OCI-LY7 (cell line): ENCODE results near the gene PEAK3. TPM values are rescaled to one million over a fixed set of nuclear protein-coding genes. Genes with fewer than 3 reads are reported as not detected.
A peak's percentile ranks its signal among the peaks of the same experiment; 100 is the strongest.

ENCODE experiments used
- BruUV-seq: library from RNA; stranded (reverse); fragments of 400-500 nt; replicated peaks from 2 replicates; lab custom pipeline; 2021; lab: Mats Ljungman, UMichigan
- CTCF ChIA-PET: fragments of 300-600 bp; sonication (Branson Sonifier 250); formaldehyde crosslinking; loops from one replicate; lab custom pipeline; 2022; ENCODE audit warnings: antibody characterized with exemption; ENCODE audit not compliant: unreplicated experiment; lab: Charles Lee
- POLR2A ChIA-PET: fragments of 300-600 bp; sonication (Branson Sonifier 250); formaldehyde crosslinking; loops from one replicate; lab custom pipeline; 2022; ENCODE audit warnings: antibody characterized with exemption; lab: Charles Lee
- DNase-seq: peaks from one replicate; pipeline ENCODE4 v3.0.0-alpha.2; 2015; ENCODE audit warnings: low spot score
- H2AFZ ChIP-seq: fragments of 200-600 bp; sonication (generic), shearing (Covaris generic); 2 replicates; pipeline ENCODE4 v1.6.1; 2014; ENCODE audit warnings: mild to moderate bottlenecking, antibody characterized with exemption, low read length, moderate library complexity
- H3K27ac ChIP-seq: fragments of 200-600 bp; sonication (generic); 2 replicates; pipeline ENCODE4 v1.5.1; 2014; ENCODE audit warnings: mixed run types, low read depth, mild to moderate bottlenecking, moderate library complexity, low read length, inconsistent platforms; ENCODE audit not compliant: poor library complexity, severe bottlenecking
- H3K36me3 ChIP-seq: fragments of 200-600 bp; sonication (generic); 2 replicates; pipeline ENCODE4 v1.6.1; 2014; ENCODE audit warnings: mild to moderate bottlenecking, antibody characterized with exemption, low read length, moderate library complexity, mixed read lengths; ENCODE audit not compliant: insufficient read depth
- H3K4me1 ChIP-seq: fragments of 200-600 bp; sonication (generic); 2 replicates; pipeline ENCODE4 v1.5.1; 2014; ENCODE audit warnings: mild to moderate bottlenecking, low read length; ENCODE audit not compliant: insufficient read depth, poor library complexity, severe bottlenecking
- H3K4me2 ChIP-seq: fragments of 200-600 bp; sonication (generic); 2 replicates; pipeline ENCODE4 v1.6.1; 2014; ENCODE audit warnings: mild to moderate bottlenecking, low read length
- H3K4me3 ChIP-seq: fragments of 200-600 bp; sonication (generic); 2 replicates; pipeline ENCODE4 v1.5.1; 2014; ENCODE audit warnings: mild to moderate bottlenecking, low read depth, low read length; ENCODE audit not compliant: poor library complexity, severe bottlenecking
- H3K79me2 ChIP-seq: fragments of 200-600 bp; sonication (generic); 2 replicates; pipeline ENCODE4 v1.6.1; 2016; ENCODE audit warnings: low read depth, mild to moderate bottlenecking, low read length, moderate library complexity, mixed read lengths; ENCODE audit not compliant: insufficient read depth
- H3K9me2 ChIP-seq: fragments of 200-600 bp; sonication (generic); 2 replicates; pipeline ENCODE4 v1.6.1; 2016; ENCODE audit warnings: mild to moderate bottlenecking, low read length, mixed read lengths; ENCODE audit not compliant: insufficient read depth
- H3K9me3 ChIP-seq: fragments of 200-600 bp; sonication (generic); 2 replicates; pipeline ENCODE4 v1.6.1; 2014; ENCODE audit warnings: mild to moderate bottlenecking, mixed run types, low read length, mixed read lengths
- H4K20me1 ChIP-seq: fragments of 200-600 bp; sonication (generic); 2 replicates; pipeline ENCODE4 v1.6.1; 2014; ENCODE audit warnings: mild to moderate bottlenecking, antibody characterized with exemption, low read length, moderate library complexity, mixed read lengths; ENCODE audit not compliant: insufficient read depth
- CTCF ChIP-seq: fragments of 200-600 bp; sonication (generic); conservative IDR thresholded peaks from 2 replicates; pipeline ENCODE4 v1.5.1; 2014; ENCODE audit warnings: mild to moderate bottlenecking, antibody characterized with exemption, low read length, moderate library complexity, mixed read lengths
- EZH2phosphoT487 ChIP-seq: fragments of 200-600 bp; sonication (generic); IDR thresholded peaks from 2 replicates; pipeline ENCODE4 v1.6.1; 2018; ENCODE audit warnings: low read depth, borderline replicate concordance, mild to moderate bottlenecking, mixed run types, antibody characterized with exemption, low read length, moderate library complexity, mixed read lengths
- intact Hi-C: fragments of 100-400 bp; cut with micrococcal nuclease; formaldehyde crosslinking; loops from one replicate; pipeline ENCODE4 v1.10.0; 2022; ENCODE audit not compliant: unreplicated experiment
- total RNA-seq, 2 experiments: library from RNA; depleted of rRNA in 1 of 2; stranded (reverse); fragments of >200 nt in 1 of 2; shearing (Covaris generic) in 1 of 2; gene quantifications; 2 replicates each; pipeline ENCODE4 v1.2.3, GENCODE V29; 2014 to 2022

The PEAK3 gene
- total RNA-seq, 2 experiments from 2014 or later, result not detected

GRCh38 chr19:2228157-2229030 is 53.6 kb downstream of the PEAK3 start:
- Histone ChIP-seq H3K9me3 (no peaks in the 10 kb centered on the region), H3K36me3 (peaks cover 83% of the 10 kb centered on the region), H3K9me2 (no peaks in the 10 kb centered on the region), H3K4me3 (peak overlapping the region; percentile 57), H3K27ac (peak overlapping the region; percentile 94), H3K4me2 (peak overlapping the region; percentile 69), H3K4me1 (peaks cover 67% of the 10 kb centered on the region), H2AFZ (no peak overlapping the region), H4K20me1 (no peaks in the 10 kb centered on the region), H3K79me2 (peaks cover 10% of the 10 kb centered on the region; the same call in 1 of the 2 replicates)
- ChIA-PET CTCF (interaction anchor here (0.6 kb wide), 1 partner anchor 67 kb away, joined by 17 read pairs; no protein-coding TSS in a partner anchor), POLR2A (interaction anchor here (0.6 kb wide), 2 partner anchors 26 to 90 kb away, joined by 3 to 9 read pairs; no protein-coding TSS in a partner anchor)
- BruUV-seq, result no TSS peak
- intact Hi-C loops, result no loop called here
- no peak for DNase-seq
- TF ChIP-seq EZH2phosphoT487, result no peak
- TF ChIP-seq CTCF, result no peak

GRCh38 chr19:2227415-2228156 is 54.4 kb downstream of the PEAK3 start:
- H3K36me3 ChIP-seq, result peaks cover 78% of the 10 kb centered on the region
- DNase-seq, result peak; percentile 99
- H3K4me1 ChIP-seq, result peaks cover 67% of the 10 kb centered on the region

More at GRCh38 chr19:2227415-2228156, 54.4 kb downstream of the PEAK3 start:
- ChIA-PET CTCF (interaction anchor here (0.6 kb wide), 1 partner anchor 68 kb away, joined by 17 read pairs; no protein-coding TSS in a partner anchor), POLR2A (interaction anchor here (0.6 kb wide), 3 partner anchors 25 to 157 kb away, joined by 3 to 9 read pairs (median 3); no protein-coding TSS in a partner anchor)
- no peak for TF ChIP-seq EZH2phosphoT487
- TF ChIP-seq CTCF, result peak; percentile 49; the same call in 1 of the 2 replicates
- no peak overlapping the region for H2AFZ ChIP-seq
- H4K20me1 ChIP-seq, result no peaks in the 10 kb centered on the region
- peak overlapping the region; percentile 94 for H3K27ac ChIP-seq
- H3K4me2 ChIP-seq, result peak overlapping the region; percentile 74
- no TSS peak for BruUV-seq
- H3K9me3 ChIP-seq, result no peaks in the 10 kb centered on the region
- intact Hi-C loops, result loop anchor here (2.0 kb wide), 1 partner anchor 71 kb away; no protein-coding TSS in a partner anchor
- peaks cover 10% of the 10 kb centered on the region; the same call in 1 of the 2 replicates for H3K79me2 ChIP-seq
- H3K9me2 ChIP-seq, result no peaks in the 10 kb centered on the region
- peak overlapping the region; percentile 57 for H3K4me3 ChIP-seq
